OCI-LY1 (cell line): Measurements from ENCODE around the gene TMEM11.

Experiments
- CTCF ChIP-seq: fragments of 200-600 bp; sonication (generic), shearing (Covaris generic); IDR thresholded peaks from 2 replicates; pipeline ENCODE4 v1.5.1; 2017; ENCODE audit warnings: mild to moderate bottlenecking, antibody characterized with exemption, low read length, moderate library complexity, mixed read lengths
- EZH2 ChIP-seq: fragments of 200-600 bp; sonication (generic), shearing (Covaris generic); IDR thresholded peaks from 2 replicates; pipeline ENCODE4 v1.8.0; 2017; ENCODE audit warnings: borderline replicate concordance, mixed run types, mild to moderate bottlenecking, antibody characterized with exemption, low read length, moderate library complexity, mixed read lengths

GRCh38 chr17:21183468-21183867 lies 30.5 kb downstream of the TMEM11 start:
- TF ChIP-seq CTCF (no peak), EZH2 (no peak)
